ENCODE measurements around the gene GPX7. TPM values are rescaled to one million over a fixed set of nuclear protein-coding genes. Genes with fewer than 3 reads are reported as not detected.

Gene GPX7
- total RNA-seq, 1 experiment from 2014 or later, result not detected

DNA sequence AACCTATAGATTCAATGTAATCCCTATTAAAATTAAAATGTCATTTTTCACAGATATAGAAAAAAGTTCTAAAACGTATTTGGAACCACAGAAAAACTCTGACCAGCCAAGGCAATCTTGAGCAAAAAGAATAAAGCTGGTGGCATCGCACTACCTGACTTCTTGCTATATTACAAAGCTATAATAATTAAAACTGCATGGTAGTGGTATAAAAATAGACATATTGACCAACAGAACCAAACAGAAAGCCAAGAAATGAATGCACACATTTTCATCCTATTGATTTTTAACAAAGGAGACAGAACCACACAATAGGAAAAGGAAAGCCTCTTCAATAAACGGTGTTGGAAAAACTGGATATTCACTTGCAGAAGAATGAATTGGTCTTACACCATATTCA, 21.6 kb downstream of the GPX7 start:
- Histone ChIP-seq H3K36me3 (ENCODE audit: low read depth, low read length) (no peaks in the 10 kb centered on the region), H3K4me1 (ENCODE audit: insufficient read depth, low read length) (no peaks in the 10 kb centered on the region), H3K9ac (ENCODE audit: low read length) (no peak overlapping the region), H3K9me3 (ENCODE audit: low read length) (peaks cover 9% of the 10 kb centered on the region), H3K79me2 (ENCODE audit: low read length) (no peaks in the 10 kb centered on the region), H3K27ac (ENCODE audit: low read length) (no peak overlapping the region), H3K4me3 (ENCODE audit: low read length) (no peak overlapping the region), H3K27me3 (ENCODE audit: low read length) (no peaks in the 10 kb centered on the region), H3K9me2 (replicated peaks; ENCODE audit: low read length) (no peaks in the 10 kb centered on the region), H4K20me1 (ENCODE audit: low read length) (no peaks in the 10 kb centered on the region), H3K4me2 (ENCODE audit: low read length) (no peak overlapping the region), H2AFZ (ENCODE audit: low read length) (no peak overlapping the region), H3F3A (ENCODE audit: low read length, unreplicated experiment) (no peaks in the 10 kb centered on the region)
- CTCF ChIA-PET, result no interaction called here
- POLR2A ChIA-PET (ENCODE audit: unreplicated experiment), result no interaction called here
- intact Hi-C loops (cut with micrococcal nuclease), result no loop called here
- DNase-seq (no peak), ATAC-seq (no peak)
- BruUV-seq (replicated peaks), result no TSS peak
- TF ChIP-seq EZH2phosphoT487 (IDR thresholded peaks at IDR 0.05; ENCODE audit: borderline replicate concordance, low read length) (no peak), EZH2 (IDR thresholded peaks at IDR 0.05; ENCODE audit: low read length, unreplicated experiment) (no peak), CTCF (conservative IDR thresholded peaks at IDR 0.05; ENCODE audit: low read depth, low read length) (no peak)

DNA sequence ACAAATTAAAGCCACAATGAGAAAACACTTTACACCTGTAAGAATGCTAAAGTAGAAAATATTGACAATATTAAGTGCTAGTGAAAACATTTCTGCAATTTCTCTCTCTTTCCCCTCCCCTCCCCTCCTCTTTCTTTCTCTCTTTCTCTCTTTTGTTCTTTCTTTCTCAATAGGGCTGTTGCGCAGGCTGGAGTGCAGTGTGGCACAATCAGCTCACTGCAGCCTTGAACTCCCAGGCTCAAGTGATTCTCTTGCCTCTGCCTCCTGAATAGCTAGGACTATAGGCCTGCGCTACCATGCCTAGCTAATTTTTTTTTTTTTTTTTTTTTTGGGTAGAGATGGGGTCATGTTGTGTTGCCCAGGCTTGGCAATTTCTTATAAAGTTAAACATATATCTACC, 24.9 kb downstream of the GPX7 start:
- H3K4me1 ChIP-seq (ENCODE audit: insufficient read depth, low read length), result no peaks in the 10 kb centered on the region
- intact Hi-C loops (cut with micrococcal nuclease), result no loop called here
- H2AFZ ChIP-seq (ENCODE audit: low read length), result no peak overlapping the region
- H3K9me3 ChIP-seq (ENCODE audit: low read length), result peaks cover 4% of the 10 kb centered on the region; the same call in 1 of the 2 replicates
- DNase-seq (no peak), ATAC-seq (no peak)
- H3K9me2 ChIP-seq (replicated peaks; ENCODE audit: low read length), result no peaks in the 10 kb centered on the region
- no peak overlapping the region for H3K4me2 ChIP-seq (ENCODE audit: low read length)
- no peak overlapping the region for H3K27ac ChIP-seq (ENCODE audit: low read length)
- TF ChIP-seq EZH2phosphoT487 (IDR thresholded peaks at IDR 0.05; ENCODE audit: borderline replicate concordance, low read length) (no peak), EZH2 (IDR thresholded peaks at IDR 0.05; ENCODE audit: low read length, unreplicated experiment) (no peak), CTCF (conservative IDR thresholded peaks at IDR 0.05; ENCODE audit: low read depth, low read length) (no peak)
- ChIA-PET CTCF (no interaction called here), POLR2A (ENCODE audit: unreplicated experiment) (no interaction called here)
- no peaks in the 10 kb centered on the region for H3K79me2 ChIP-seq (ENCODE audit: low read length)
- H3K27me3 ChIP-seq (ENCODE audit: low read length), result no peaks in the 10 kb centered on the region
- H3F3A ChIP-seq (ENCODE audit: low read length, unreplicated experiment), result no peaks in the 10 kb centered on the region
- H3K9ac ChIP-seq (ENCODE audit: low read length), result no peak overlapping the region
- no peaks in the 10 kb centered on the region for H3K36me3 ChIP-seq (ENCODE audit: low read depth, low read length)
- no peak overlapping the region for H3K4me3 ChIP-seq (ENCODE audit: low read length)
- no peaks in the 10 kb centered on the region for H4K20me1 ChIP-seq (ENCODE audit: low read length)
- no TSS peak for BruUV-seq (replicated peaks)

DNA sequence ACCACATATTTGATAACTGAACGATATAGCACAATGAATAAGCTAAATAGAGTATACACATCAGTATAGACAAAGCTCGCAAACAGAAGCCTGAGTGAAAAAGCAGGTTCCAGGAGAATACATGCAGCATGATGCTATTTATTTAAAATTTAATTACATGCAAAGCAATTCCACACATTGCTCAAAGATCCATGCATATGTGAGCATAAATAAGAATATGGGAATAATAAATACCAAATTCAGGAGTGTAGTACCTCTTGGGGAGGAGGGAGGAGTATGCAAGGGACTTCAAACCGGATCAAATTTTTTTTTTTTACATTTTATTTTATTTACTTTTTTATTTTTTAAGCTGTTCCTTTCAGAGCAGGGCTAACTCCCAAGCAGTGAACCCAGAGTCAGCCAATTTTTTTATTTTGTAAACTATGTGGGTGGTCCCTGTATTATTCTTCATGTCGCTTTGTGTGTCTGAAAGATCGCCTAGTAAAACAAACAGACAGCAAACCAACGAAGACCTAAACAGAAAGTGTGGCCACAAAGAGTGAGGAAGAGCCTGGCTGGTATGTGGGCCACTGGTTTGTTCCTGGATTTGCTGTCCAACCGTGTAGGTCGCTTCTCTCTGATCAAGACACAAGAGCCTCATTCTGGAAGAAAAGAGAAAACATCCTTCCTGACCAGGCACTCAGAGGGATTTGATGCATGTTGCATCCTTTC, 26.6 kb downstream of the GPX7 start:
- Histone ChIP-seq H3K4me1 (ENCODE audit: insufficient read depth, low read length) (no peaks in the 10 kb centered on the region), H3K79me2 (ENCODE audit: low read length) (no peaks in the 10 kb centered on the region), H3K27me3 (ENCODE audit: low read length) (0 out of 2 replicates have a peak, but pooled peaks cover 13% of the 10 kb centered on the region), H2AFZ (ENCODE audit: low read length) (no peak overlapping the region), H3K9me3 (ENCODE audit: low read length) (0 out of 2 replicates have a peak, but pooled peaks cover 1% of the 10 kb centered on the region), H3K9me2 (replicated peaks; ENCODE audit: low read length) (no peaks in the 10 kb centered on the region), H3K4me2 (ENCODE audit: low read length) (no peak overlapping the region), H4K20me1 (ENCODE audit: low read length) (no peaks in the 10 kb centered on the region), H3F3A (ENCODE audit: low read length, unreplicated experiment) (no peaks in the 10 kb centered on the region), H3K36me3 (ENCODE audit: low read depth, low read length) (no peaks in the 10 kb centered on the region), H3K4me3 (ENCODE audit: low read length) (no peak overlapping the region), H3K27ac (ENCODE audit: low read length) (no peak overlapping the region), H3K9ac (ENCODE audit: low read length) (no peak overlapping the region)
- CTCF ChIA-PET, result no interaction called here
- no peak for DNase-seq
- no TSS peak for BruUV-seq (replicated peaks)
- no peak for ATAC-seq
- TF ChIP-seq EZH2phosphoT487 (IDR thresholded peaks at IDR 0.05; ENCODE audit: borderline replicate concordance, low read length) (no peak), CTCF (conservative IDR thresholded peaks at IDR 0.05; ENCODE audit: low read depth, low read length) (no peak), EZH2 (IDR thresholded peaks at IDR 0.05; ENCODE audit: low read length, unreplicated experiment) (no peak)
- POLR2A ChIA-PET (ENCODE audit: unreplicated experiment), result no interaction called here
- intact Hi-C loops (cut with micrococcal nuclease), result no loop called here
